ENCODE measurements around the gene SLC12A1.

- TF ChIP-seq, protein P1, sequence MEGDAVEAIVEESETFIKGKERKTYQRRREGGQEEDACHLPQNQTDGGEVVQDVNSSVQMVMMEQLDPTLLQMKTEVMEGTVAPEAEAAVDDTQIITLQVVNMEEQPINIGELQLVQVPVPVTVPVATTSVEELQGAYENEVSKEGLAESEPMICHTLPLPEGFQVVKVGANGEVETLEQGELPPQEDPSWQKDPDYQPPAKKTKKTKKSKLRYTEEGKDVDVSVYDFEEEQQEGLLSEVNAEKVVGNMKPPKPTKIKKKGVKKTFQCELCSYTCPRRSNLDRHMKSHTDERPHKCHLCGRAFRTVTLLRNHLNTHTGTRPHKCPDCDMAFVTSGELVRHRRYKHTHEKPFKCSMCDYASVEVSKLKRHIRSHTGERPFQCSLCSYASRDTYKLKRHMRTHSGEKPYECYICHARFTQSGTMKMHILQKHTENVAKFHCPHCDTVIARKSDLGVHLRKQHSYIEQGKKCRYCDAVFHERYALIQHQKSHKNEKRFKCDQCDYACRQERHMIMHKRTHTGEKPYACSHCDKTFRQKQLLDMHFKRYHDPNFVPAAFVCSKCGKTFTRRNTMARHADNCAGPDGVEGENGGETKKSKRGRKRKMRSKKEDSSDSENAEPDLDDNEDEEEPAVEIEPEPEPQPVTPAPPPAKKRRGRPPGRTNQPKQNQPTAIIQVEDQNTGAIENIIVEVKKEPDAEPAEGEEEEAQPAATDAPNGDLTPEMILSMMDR (IDR thresholded peaks at IDR 0.05) = no peak
- TF ChIP-seq POLR2A (IDR thresholded peaks at IDR 0.05) = no peak
These were observed 126.5 kb downstream of the SLC12A1 start for GRCh38 chr15:48332642-48333034.

Data from adrenal gland (tissue), 5 donors.